ENCODE results near the gene NPHS1.

The NPHS1 gene

GRCh38 chr19:35789195-35789977 is 62.9 kb downstream of the NPHS1 start:
- DNase-seq (ENCODE audit: low spot score): no peak

GRCh38 chr19:35788205-35788960 is 63.9 kb downstream of the NPHS1 start:
- DNase-seq (ENCODE audit: low spot score): no peak

GRCh38 chr19:35787227-35787799 is 65.0 kb downstream of the NPHS1 start:
- DNase-seq (ENCODE audit: low spot score): no peak

GRCh38 chr19:35786299-35787160 is 65.8 kb downstream of the NPHS1 start:
- DNase-seq (ENCODE audit: low spot score): no peak

- DNase-seq (ENCODE audit: low spot score): no peak
Observed at GRCh38 chr19:35785339-35785627, 67.0 kb downstream of the NPHS1 start.

- DNase-seq (ENCODE audit: low spot score): no peak
Observed at GRCh38 chr19:35784503-35785338, 67.6 kb downstream of the NPHS1 start.

- no peak for DNase-seq (ENCODE audit: low spot score)
Observed at GRCh38 chr19:35783469-35784434, 68.6 kb downstream of the NPHS1 start.

- no peak for DNase-seq (ENCODE audit: low spot score)
Observed at GRCh38 chr19:35782589-35782988, 69.7 kb downstream of the NPHS1 start.

GRCh38 chr19:35781650-35782049 is 70.7 kb downstream of the NPHS1 start:
- no peak for DNase-seq (ENCODE audit: low spot score)

GRCh38 chr19:35780717-35781116 is 71.6 kb downstream of the NPHS1 start:
- no peak for DNase-seq (ENCODE audit: low spot score)

- no peak for DNase-seq (ENCODE audit: low spot score)
Observed at GRCh38 chr19:35780058-35780457, 72.2 kb downstream of the NPHS1 start.

GRCh38 chr19:35779033-35779432 is 73.3 kb downstream of the NPHS1 start:
- DNase-seq (ENCODE audit: low spot score): no peak

GRCh38 chr19:35777961-35778360 is 74.3 kb downstream of the NPHS1 start:
- DNase-seq (ENCODE audit: low spot score): no peak

GRCh38 chr19:35777086-35777841 is 75.0 kb downstream of the NPHS1 start:
- DNase-seq (ENCODE audit: low spot score): no peak

GRCh38 chr19:35776102-35776788 is 76.1 kb downstream of the NPHS1 start:
- no peak for DNase-seq (ENCODE audit: low spot score)
